HepG2 (cell line): ENCODE measurements around the gene ZNF445. TPM values are rescaled to one million over a fixed set of nuclear protein-coding genes. Genes with fewer than 3 reads are reported as not detected.

Source experiments
- CBX5 ChIP-seq: sonication (generic); formaldehyde crosslinking; IDR thresholded peaks from 2 replicates; pipeline ENCODE4 v1.4.0; 2020; ENCODE audit warnings: missing genetic modification reagents, borderline replicate concordance
- EP300 ChIP-seq, 3 experiments: sonication (generic) in 1 of 3; formaldehyde crosslinking in 1 of 3; IDR thresholded peaks; 2 replicates each; pipeline versions ENCODE4 v1.5.1 to v1.6.1; 2011 to 2020; ENCODE audit warnings: low read depth in 2 of 3, low read length in 2 of 3, borderline replicate concordance in 1 of 3, improper control_type of control experiment in 1 of 3, mild to moderate bottlenecking in 1 of 3, missing genetic modification reagents in 1 of 3, moderate library complexity in 1 of 3
- HHEX ChIP-seq: IDR thresholded peaks from 2 replicates; pipeline ENCODE4 v1.6.1; 2016; ENCODE audit warnings: control low read depth
- NCOA1 ChIP-seq: sonication (generic); formaldehyde crosslinking; IDR thresholded peaks from 2 replicates; pipeline ENCODE4 v1.9.0; 2021; ENCODE audit warnings: missing genetic modification reagents
- NR2F2 ChIP-seq: IDR thresholded peaks from 2 replicates; pipeline ENCODE4 v1.6.1; 2012; ENCODE audit warnings: low read depth, inconsistent platforms, borderline replicate concordance
- PCBP2 ChIP-seq: fragments of 200-400 bp; formaldehyde crosslinking; optimal IDR thresholded peaks from 2 replicates; pipeline ENCODE3; 2018; ENCODE audit warnings: low read length, low read depth; ENCODE audit not compliant: poor library complexity, severe bottlenecking
- SP140L ChIP-seq: sonication (generic); formaldehyde crosslinking; IDR thresholded peaks from 2 replicates; pipeline ENCODE4 v1.4.0; 2020; ENCODE audit warnings: missing genetic modification reagents, borderline replicate concordance
- TGIF2 ChIP-seq: IDR thresholded peaks from 2 replicates; pipeline ENCODE4 v1.6.1; 2016; ENCODE audit warnings: control low read depth, missing compliant biosample characterization
- ZFP36L1 ChIP-seq: sonication (generic); formaldehyde crosslinking; IDR thresholded peaks from 2 replicates; pipeline ENCODE4 v1.8.0; 2022; ENCODE audit warnings: mild to moderate bottlenecking, missing genetic modification reagents, moderate library complexity
- ZNF24 ChIP-seq: fragments of 450-650 bp; IDR thresholded peaks from 2 replicates; pipeline ENCODE4 v1.6.1; 2017; ENCODE audit warnings: antibody characterized with exemption, mild to moderate bottlenecking
- ZNF607 ChIP-seq: sonication (generic); formaldehyde crosslinking; IDR thresholded peaks from 2 replicates; pipeline ENCODE4 v1.5.1; 2020; ENCODE audit warnings: missing genetic modification reagents, mild to moderate bottlenecking, borderline replicate concordance
- ZNF7 ChIP-seq: IDR thresholded peaks from 2 replicates; pipeline ENCODE4 v1.6.1; 2016; ENCODE audit warnings: missing biosample characterization, missing genetic modification reagents
- ZNF781 ChIP-seq: sonication (generic); formaldehyde crosslinking; IDR thresholded peaks from 2 replicates; pipeline ENCODE4 v1.5.1; 2020; ENCODE audit warnings: borderline replicate concordance, mild to moderate bottlenecking, missing genetic modification reagents; ENCODE audit errors: not compliant biosample characterization
- polyA plus RNA-seq, 8 experiments: library from polyadenylated mRNA; depleted of rRNA in 3 of 8; stranded (reverse) in 7 of 8; unstranded in 1 of 8; fragments of >200 nt; fragmentation: Illumina TruSeq in 4 of 8; extraction: Trizol in 4 of 8; gene quantifications; 2 replicates each; pipeline versions ENCODE4 v1.2.1 to v1.2.3, GENCODE V29; 2011 to 2016; ENCODE audit warnings: low read depth in 4 of 8, missing spikeins in 1 of 8, mixed read lengths in 1 of 8; ENCODE audit not compliant: insufficient read depth in 1 of 8
- total RNA-seq, 5 experiments: library from RNA; depleted of rRNA; stranded (reverse); fragments of >200 nt; fragmentation: Illumina TruSeq; extraction: Trizol; gene quantifications; 2 replicates each; pipeline ENCODE4 v1.2.3, GENCODE V29; 2016; ENCODE audit warnings: low read depth in 1 of 5
- TF ChIP-seq, protein P1 (sequence below): sonication (generic); formaldehyde crosslinking; IDR thresholded peaks from 2 replicates; pipeline ENCODE4 v1.4.0; 2020; ENCODE audit warnings: missing genetic modification reagents
- TF ChIP-seq, protein P2 (sequence below): sonication (generic); formaldehyde crosslinking; IDR thresholded peaks from 2 replicates; pipeline ENCODE4 v1.9.0; 2021; ENCODE audit warnings: missing genetic modification reagents, borderline replicate concordance
- TF ChIP-seq, protein P3 (sequence below): sonication (generic); formaldehyde crosslinking; IDR thresholded peaks from 2 replicates; pipeline ENCODE4 v1.8.1; 2023; ENCODE audit warnings: mild to moderate bottlenecking, missing genetic modification reagents, borderline replicate concordance
- TF ChIP-seq, protein P4 (sequence below): sonication (generic); formaldehyde crosslinking; IDR thresholded peaks from 2 replicates; pipeline ENCODE4 v1.5.1; 2020; ENCODE audit warnings: mild to moderate bottlenecking, missing genetic modification reagents, borderline replicate concordance

ZNF445 gene
- total and polyA plus RNA-seq, 2 of the 13 experiments (the other 11 are each of a cell fraction or from before 2014, with no cell fraction given): 4.4 to 10.3 TPM

DNA sequence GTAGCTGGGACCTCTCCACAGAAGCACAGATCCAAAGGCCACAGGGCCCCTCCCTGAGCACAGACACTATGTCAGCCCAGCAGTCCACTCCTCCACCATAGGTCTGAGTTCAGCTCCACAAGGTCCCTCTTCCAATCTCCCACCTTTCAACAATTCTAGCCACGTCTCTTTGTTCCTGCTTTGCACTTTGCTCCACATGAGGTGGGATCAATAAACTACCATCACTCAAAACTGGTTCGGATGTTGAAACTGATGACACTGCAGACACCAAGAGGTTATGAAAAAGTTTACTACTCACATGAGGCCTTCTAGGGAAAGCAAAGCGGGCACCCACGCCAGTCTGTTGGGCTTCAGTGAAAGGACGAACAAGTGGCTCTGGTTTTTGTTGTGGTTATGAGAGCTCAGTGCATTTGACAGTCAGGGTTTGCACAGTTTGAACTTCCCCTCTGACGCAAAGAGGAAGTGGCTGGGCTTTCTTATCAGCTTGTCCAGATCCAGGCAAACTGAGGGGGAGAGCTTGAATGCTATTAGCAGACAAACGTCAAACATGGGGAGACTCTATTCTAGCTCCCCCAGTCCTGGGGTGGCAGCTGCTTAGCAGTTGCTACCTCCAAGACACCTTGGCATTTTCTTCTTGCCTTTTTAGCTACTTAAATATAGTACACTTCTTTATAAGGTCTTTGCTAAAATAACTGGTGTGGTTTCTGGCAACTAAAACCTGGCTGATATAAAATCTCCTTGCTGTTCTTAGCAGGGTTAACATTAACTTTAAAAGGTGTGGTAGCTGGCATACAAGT, 37.8 kb downstream of the ZNF445 start (continued):
- TF ChIP-seq, protein P1, sequence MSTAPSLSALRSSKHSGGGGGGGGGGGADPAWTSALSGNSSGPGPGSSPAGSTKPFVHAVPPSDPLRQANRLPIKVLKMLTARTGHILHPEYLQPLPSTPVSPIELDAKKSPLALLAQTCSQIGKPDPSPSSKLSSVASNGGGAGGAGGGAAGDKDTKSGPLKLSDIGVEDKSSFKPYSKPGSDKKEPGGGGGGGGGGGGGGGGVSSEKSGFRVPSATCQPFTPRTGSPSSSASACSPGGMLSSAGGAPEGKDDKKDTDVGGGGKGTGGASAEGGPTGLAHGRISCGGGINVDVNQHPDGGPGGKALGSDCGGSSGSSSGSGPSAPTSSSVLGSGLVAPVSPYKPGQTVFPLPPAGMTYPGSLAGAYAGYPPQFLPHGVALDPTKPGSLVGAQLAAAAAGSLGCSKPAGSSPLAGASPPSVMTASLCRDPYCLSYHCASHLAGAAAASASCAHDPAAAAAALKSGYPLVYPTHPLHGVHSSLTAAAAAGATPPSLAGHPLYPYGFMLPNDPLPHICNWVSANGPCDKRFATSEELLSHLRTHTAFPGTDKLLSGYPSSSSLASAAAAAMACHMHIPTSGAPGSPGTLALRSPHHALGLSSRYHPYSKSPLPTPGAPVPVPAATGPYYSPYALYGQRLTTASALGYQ: peak; percentile 57; the same call in 1 of the 2 replicates
- TF ChIP-seq, protein P2, sequence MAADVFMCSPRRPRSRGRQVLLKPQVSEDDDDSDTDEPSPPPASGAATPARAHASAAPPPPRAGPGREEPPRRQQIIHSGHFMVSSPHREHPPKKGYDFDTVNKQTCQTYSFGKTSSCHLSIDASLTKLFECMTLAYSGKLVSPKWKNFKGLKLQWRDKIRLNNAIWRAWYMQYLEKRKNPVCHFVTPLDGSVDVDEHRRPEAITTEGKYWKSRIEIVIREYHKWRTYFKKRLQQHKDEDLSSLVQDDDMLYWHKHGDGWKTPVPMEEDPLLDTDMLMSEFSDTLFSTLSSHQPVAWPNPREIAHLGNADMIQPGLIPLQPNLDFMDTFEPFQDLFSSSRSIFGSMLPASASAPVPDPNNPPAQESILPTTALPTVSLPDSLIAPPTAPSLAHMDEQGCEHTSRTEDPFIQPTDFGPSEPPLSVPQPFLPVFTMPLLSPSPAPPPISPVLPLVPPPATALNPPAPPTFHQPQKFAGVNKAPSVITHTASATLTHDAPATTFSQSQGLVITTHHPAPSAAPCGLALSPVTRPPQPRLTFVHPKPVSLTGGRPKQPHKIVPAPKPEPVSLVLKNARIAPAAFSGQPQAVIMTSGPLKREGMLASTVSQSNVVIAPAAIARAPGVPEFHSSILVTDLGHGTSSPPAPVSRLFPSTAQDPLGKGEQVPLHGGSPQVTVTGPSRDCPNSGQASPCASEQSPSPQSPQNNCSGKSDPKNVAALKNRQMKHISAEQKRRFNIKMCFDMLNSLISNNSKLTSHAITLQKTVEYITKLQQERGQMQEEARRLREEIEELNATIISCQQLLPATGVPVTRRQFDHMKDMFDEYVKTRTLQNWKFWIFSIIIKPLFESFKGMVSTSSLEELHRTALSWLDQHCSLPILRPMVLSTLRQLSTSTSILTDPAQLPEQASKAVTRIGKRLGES (CRISPR knock-in tag): no peak
- peak; percentile 88 for TF ChIP-seq NCOA1 (CRISPR knock-in tag)
- no peak for TF ChIP-seq ZNF24
- TF ChIP-seq HHEX (CRISPR knock-in tag): peak; percentile 62; the same call in 1 of the 2 replicates
- no peak for TF ChIP-seq ZFP36L1 (CRISPR knock-in tag)
- peak; percentile 89 for TF ChIP-seq TGIF2
- TF ChIP-seq CBX5 (CRISPR knock-in tag): peak; percentile 74; the same call in 1 of the 2 replicates
- TF ChIP-seq ZNF781 (CRISPR knock-in tag): no peak
- TF ChIP-seq, protein P3, sequence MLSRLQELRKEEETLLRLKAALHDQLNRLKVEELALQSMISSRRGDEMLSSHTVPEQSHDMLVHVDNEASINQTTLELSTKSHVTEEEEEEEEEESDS: no peak
- TF ChIP-seq, protein P4, sequence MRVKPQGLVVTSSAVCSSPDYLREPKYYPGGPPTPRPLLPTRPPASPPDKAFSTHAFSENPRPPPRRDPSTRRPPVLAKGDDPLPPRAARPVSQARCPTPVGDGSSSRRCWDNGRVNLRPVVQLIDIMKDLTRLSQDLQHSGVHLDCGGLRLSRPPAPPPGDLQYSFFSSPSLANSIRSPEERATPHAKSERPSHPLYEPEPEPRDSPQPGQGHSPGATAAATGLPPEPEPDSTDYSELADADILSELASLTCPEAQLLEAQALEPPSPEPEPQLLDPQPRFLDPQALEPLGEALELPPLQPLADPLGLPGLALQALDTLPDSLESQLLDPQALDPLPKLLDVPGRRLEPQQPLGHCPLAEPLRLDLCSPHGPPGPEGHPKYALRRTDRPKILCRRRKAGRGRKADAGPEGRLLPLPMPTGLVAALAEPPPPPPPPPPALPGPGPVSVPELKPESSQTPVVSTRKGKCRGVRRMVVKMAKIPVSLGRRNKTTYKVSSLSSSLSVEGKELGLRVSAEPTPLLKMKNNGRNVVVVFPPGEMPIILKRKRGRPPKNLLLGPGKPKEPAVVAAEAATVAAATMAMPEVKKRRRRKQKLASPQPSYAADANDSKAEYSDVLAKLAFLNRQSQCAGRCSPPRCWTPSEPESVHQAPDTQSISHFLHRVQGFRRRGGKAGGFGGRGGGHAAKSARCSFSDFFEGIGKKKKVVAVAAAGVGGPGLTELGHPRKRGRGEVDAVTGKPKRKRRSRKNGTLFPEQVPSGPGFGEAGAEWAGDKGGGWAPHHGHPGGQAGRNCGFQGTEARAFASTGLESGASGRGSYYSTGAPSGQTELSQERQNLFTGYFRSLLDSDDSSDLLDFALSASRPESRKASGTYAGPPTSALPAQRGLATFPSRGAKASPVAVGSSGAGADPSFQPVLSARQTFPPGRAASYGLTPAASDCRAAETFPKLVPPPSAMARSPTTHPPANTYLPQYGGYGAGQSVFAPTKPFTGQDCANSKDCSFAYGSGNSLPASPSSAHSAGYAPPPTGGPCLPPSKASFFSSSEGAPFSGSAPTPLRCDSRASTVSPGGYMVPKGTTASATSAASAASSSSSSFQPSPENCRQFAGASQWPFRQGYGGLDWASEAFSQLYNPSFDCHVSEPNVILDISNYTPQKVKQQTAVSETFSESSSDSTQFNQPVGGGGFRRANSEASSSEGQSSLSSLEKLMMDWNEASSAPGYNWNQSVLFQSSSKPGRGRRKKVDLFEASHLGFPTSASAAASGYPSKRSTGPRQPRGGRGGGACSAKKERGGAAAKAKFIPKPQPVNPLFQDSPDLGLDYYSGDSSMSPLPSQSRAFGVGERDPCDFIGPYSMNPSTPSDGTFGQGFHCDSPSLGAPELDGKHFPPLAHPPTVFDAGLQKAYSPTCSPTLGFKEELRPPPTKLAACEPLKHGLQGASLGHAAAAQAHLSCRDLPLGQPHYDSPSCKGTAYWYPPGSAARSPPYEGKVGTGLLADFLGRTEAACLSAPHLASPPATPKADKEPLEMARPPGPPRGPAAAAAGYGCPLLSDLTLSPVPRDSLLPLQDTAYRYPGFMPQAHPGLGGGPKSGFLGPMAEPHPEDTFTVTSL: peak; percentile 77; the same call in 1 of the 2 replicates
- no peak for TF ChIP-seq SP140L
- peak; percentile 78 for TF ChIP-seq NR2F2
- TF ChIP-seq ZNF607 (CRISPR knock-in tag): 0 out of 2 replicates have a peak, but pooled peaks have one; percentile 30
- no peak for TF ChIP-seq PCBP2
- peak; percentile 68 to 82; a peak in 3 of 4 replicates for TF ChIP-seq EP300 (IDR thresholded peaks at IDR 0.05; ENCODE audit: low read depth in 2 of 2, low read length in 2 of 2)
- TF ChIP-seq EP300 (CRISPR knock-in tag; IDR thresholded peaks at IDR 0.05; ENCODE audit: borderline replicate concordance): peak; percentile 82
- no peak for TF ChIP-seq ZNF7 (CRISPR knock-in tag)
